OCI-LY1 (cell line): ENCODE measurements around the gene ZNF747.

Source experiments
- CTCF ChIP-seq: fragments of 200-600 bp; sonication (generic), shearing (Covaris generic); IDR thresholded peaks from 2 replicates; pipeline ENCODE4 v1.5.1; 2017; ENCODE audit warnings: mild to moderate bottlenecking, antibody characterized with exemption, low read length, moderate library complexity, mixed read lengths
- EZH2 ChIP-seq: fragments of 200-600 bp; sonication (generic), shearing (Covaris generic); IDR thresholded peaks from 2 replicates; pipeline ENCODE4 v1.8.0; 2017; ENCODE audit warnings: borderline replicate concordance, mixed run types, mild to moderate bottlenecking, antibody characterized with exemption, low read length, moderate library complexity, mixed read lengths

DNA sequence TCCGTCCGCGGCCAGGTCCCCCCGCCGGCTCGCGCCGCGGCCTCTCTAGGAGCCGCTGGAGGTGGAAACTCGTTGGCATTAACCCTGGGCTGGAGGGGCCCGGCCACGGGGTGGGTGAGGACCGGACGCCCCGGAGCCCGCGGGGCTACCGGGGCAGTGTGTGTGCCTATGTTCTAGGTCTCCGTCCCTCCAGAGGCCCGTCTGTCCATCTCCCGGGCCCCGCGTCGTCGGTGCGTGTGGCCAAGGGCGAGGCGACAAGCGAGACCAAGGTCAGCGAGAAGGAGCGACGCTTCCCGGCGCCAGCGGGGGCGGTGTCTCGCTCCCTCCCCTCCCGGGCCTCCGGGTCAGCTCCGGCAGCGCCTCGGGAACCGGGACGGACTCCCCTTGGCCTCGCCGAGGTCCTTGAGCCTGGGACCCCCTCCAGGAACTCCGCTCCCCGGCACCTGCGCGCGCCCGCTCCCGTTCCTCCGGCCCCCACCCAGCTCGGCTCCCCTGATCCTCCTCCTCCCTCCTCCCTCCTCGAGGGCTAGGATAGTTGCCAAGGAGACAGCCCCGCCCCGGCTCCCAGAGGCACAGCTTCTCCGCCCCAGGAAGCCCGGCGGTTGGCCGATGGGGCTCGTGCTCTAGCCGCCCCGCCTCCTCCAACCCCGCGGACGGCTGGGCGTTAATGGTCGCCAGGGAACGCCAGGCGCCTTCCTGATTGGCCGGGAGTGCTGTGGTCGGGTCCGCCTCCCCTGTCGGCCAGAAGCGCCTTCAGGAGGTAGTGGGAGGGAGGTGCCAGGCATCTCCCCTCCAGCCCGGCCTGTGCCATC is 7.6 kb downstream of the ZNF747 start:
- TF ChIP-seq CTCF (peak; percentile 17; the same call in 1 of the 2 replicates), EZH2 (no peak)
